GM23248 (cell line): ENCODE results near the gene DEPDC1.

Experiments used
- EZH2 ChIP-seq: fragments of 200-600 bp; sonication (generic); IDR thresholded peaks from 2 replicates; pipeline ENCODE4 v1.6.1; 2018; ENCODE audit warnings: antibody characterized with exemption, mild to moderate bottlenecking; ENCODE audit not compliant: insufficient read depth, poor library complexity, severe bottlenecking
- EZH2phosphoT487 ChIP-seq: fragments of 200-600 bp; sonication (generic); IDR thresholded peaks from 2 replicates; pipeline ENCODE4 v1.6.1; 2018; ENCODE audit warnings: antibody characterized with exemption, moderate library complexity, mild to moderate bottlenecking, low read depth; ENCODE audit not compliant: insufficient read depth

GRCh38 chr1:68453060-68453670, 43.7 kb downstream of the DEPDC1 start:
- TF ChIP-seq EZH2phosphoT487 (no peak), EZH2 (no peak)
